Right lung (tissue), 10 donors: ENCODE results near the gene MLX. TPM values are rescaled to one million over a fixed set of nuclear protein-coding genes. Genes with fewer than 3 reads are reported as not detected.

Experiments used
- DNase-seq, 2 donors: peaks; one replicate each; pipeline ENCODE4 v3.0.0-alpha.2; 2013
- long read RNA-seq, 8 donors: transcript quantifications; one replicate each; lab custom pipeline, GENCODE V29; 2026
- polyA plus RNA-seq, 5 donors: library from polyadenylated mRNA; unstranded; fragments of 120-200 nt; gene quantifications; one replicate each; pipeline versions ENCODE4 v1.2.1 to v1.2.3, GENCODE V29; 2013; ENCODE audit warnings: inconsistent platforms in 1 of 5, low replicate concordance in 1 of 5; ENCODE audit not compliant: insufficient read length in 5 of 5, insufficient read depth in 1 of 5

The MLX gene, protein sequence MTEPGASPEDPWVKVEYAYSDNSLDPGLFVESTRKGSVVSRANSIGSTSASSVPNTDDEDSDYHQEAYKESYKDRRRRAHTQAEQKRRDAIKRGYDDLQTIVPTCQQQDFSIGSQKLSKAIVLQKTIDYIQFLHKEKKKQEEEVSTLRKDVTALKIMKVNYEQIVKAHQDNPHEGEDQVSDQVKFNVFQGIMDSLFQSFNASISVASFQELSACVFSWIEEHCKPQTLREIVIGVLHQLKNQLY
- polyA plus RNA-seq = 10 to 100 TPM; 37.5 to 45.9 (median 39.9) TPM
- long read RNA-seq, donor 1, transcript MLX-203 (8 exons, 2,428 nt) = major isoform, 9 of 41 reads
- long read RNA-seq, donor 1, partial matches to known transcripts = 21 of 41 reads
- long read RNA-seq, donor 1, other reads (novel, unspliced or antisense) = 6 of 41 reads
- long read RNA-seq, donor 2, transcript MLX-203 (8 exons, 2,428 nt) = major isoform, 5 of 25 reads
- long read RNA-seq, donor 2, partial matches to known transcripts = 17 of 25 reads
- long read RNA-seq, donor 2, other reads (novel, unspliced or antisense) = 0 of 25 reads
- long read RNA-seq, donor 3, transcript MLX-203 (8 exons, 2,428 nt) = major isoform, 5 of 24 reads
- long read RNA-seq, donor 3, partial matches to known transcripts = 13 of 24 reads
- long read RNA-seq, donor 3, other reads (novel, unspliced or antisense) = 0 of 24 reads
- long read RNA-seq, donor 4, transcript MLX-203 (8 exons, 2,428 nt) = major isoform, 5 of 23 reads
- long read RNA-seq, donor 4, partial matches to known transcripts = 7 of 23 reads
- long read RNA-seq, donor 4, other reads (novel, unspliced or antisense) = 8 of 23 reads
- long read RNA-seq, donor 5, transcript MLX-203 (8 exons, 2,428 nt) = major isoform, 10 of 26 reads
- long read RNA-seq, donor 5, partial matches to known transcripts = 11 of 26 reads
- long read RNA-seq, donor 5, other reads (novel, unspliced or antisense) = 0 of 26 reads
- long read RNA-seq, donor 6, transcript MLX-203 (8 exons, 2,428 nt) = major isoform, 11 of 66 reads
- long read RNA-seq, donor 6, partial matches to known transcripts = 45 of 66 reads
- long read RNA-seq, donor 6, other reads (novel, unspliced or antisense) = 0 of 66 reads
- long read RNA-seq, donor 7, transcript MLX-203 (8 exons, 2,428 nt) = major isoform, 16 of 21 reads
- long read RNA-seq, donor 7, partial matches to known transcripts = 0 of 21 reads
- long read RNA-seq, donor 7, other reads (novel, unspliced or antisense) = 0 of 21 reads
- long read RNA-seq, donor 8, partial matches to known transcripts = 0 of 8 reads
- long read RNA-seq, donor 8, other reads (novel, unspliced or antisense) = 0 of 8 reads

GRCh38 chr17:42566883-42567573 is at the start of gene MLX:
MLX (plus strand) TSS chr17:42567100; CDS start chr17:42567125, 25 bp downstream.
- DNase-seq = peak; percentile 92 to 93

DNA sequence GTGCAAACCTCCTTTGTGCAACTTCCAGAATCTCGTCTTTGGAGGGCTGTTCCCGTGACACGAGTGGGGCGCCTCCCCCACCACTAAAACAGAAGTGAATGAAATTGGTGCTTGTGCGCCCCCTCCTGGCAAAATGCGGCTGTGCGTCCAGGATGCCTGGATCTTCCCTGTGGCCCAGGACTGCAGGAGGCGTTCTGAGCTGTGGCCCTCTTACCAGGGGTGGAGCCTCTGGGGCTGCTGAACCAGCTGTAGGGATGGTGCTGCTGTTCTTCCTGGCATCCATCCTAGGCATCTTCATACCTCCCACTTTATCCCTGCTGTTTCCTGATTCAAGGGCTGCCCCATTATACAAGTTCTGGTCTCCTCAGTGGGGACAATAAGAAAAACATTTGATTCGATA is 49.4 kb upstream of the MLX start:
- no peak for DNase-seq

DNA sequence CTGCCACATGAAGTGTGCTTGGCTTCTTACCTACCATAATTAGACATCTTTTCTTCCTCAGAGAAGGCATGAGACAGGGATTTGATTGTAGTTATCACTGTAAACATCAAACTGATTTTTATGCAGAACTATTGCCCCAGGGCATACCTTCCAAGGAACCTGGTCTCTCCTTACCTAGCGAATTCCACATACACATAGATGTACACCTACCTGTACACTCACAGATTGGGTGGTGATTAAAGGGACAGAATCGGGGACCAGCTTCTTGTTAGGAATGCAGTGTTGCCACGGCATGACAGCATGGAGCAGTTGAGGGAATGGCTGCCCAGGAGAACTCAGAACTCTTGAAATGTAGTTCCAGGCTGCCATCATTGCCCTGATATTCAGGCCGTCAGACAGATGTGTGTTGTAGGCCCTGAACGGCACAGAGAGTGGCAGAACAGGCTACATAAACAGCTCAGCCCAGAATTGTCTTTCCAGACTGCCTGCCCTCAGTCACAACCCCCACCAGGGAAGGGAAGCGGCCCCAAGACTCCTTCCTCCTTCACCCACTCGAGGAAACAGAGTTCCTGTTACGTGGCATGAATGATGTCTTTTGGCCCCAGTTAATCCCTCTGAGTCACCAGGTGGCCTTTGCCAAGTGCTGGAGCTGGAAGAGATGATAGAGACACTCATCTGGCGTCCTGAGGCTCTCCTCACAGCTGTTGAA is 48.7 kb upstream of the MLX start:
- DNase-seq = peak; percentile 43 to 55

GRCh38 chr17:42518755-42519545 is 48.0 kb upstream of the MLX start:
- DNase-seq = peak; percentile 18 to 33

GRCh38 chr17:42519546-42520491 is 47.1 kb upstream of the MLX start:
- DNase-seq = peak; percentile 93 to 96

DNA sequence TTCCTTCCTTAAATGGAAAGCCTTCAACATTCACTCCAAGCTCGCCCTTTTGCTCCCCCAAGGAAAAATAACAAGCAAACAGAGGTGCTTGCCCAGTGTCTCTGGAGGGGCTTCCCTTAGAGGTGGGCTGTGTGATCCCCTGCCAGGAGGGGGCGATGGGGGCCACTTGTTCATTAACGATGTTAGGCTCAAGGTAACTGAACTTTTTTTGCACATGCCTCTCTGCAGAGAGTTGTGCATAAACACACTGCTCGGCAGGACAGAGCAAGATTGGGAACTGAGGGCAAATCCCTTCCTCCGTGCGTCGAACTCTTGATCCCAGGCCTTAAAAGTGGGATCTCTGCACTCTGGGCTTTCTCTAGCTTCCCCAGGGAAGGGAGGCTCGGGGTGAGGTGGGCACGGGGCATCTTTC is 46.4 kb upstream of the MLX start:
- no peak for DNase-seq

GRCh38 chr17:42521036-42521435 is 45.9 kb upstream of the MLX start:
- DNase-seq = no peak

GRCh38 chr17:42521666-42522262 is 45.1 kb upstream of the MLX start:
- DNase-seq = no peak

- no peak for DNase-seq
Measured at GRCh38 chr17:42522263-42522790, 44.6 kb upstream of the MLX start.

GRCh38 chr17:42522798-42523278 is 44.1 kb upstream of the MLX start:
- DNase-seq = no peak

DNA sequence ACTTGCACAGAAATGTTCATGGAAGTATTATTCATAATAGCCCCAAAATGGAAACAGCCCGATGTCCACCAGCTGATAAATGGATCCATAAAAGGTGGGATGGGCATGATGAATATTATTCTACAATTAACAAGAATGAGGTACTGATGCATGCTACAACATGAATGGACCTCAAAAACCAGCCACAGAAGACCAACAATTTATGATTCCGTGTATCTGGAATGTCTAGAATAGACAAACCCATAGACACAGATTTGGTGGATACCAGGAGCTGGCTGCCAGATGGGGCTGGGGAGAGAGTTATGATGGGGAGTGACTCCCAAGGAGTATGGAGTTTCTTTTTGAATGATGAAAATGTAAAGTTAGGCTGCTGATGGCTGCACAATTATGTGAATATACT is 41.7 kb upstream of the MLX start:
- no peak for DNase-seq

DNA sequence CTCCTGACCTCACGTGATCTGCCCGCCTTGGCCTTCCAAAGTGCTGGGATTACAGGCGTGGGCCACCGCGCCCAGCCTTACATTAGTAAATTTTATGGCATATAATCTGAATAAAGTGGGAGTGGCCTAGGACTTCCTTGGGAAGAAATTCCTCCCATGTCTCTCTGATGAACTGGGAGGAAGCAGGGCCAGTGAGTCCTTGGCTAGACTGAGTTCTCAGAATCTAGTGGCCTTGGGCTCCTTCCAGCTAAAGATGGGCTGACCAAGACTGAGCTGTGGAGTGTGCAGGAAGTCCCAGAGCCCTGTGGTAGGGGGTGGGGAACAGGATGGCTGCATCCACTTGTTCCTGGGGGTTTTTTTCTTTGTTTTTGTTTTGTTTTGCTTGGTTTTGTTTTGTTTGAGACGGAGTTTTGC is 40.9 kb upstream of the MLX start:
- DNase-seq = no peak

- DNase-seq = no peak
Measured at GRCh38 chr17:42527932-42528331, 39.0 kb upstream of the MLX start.

DNA sequence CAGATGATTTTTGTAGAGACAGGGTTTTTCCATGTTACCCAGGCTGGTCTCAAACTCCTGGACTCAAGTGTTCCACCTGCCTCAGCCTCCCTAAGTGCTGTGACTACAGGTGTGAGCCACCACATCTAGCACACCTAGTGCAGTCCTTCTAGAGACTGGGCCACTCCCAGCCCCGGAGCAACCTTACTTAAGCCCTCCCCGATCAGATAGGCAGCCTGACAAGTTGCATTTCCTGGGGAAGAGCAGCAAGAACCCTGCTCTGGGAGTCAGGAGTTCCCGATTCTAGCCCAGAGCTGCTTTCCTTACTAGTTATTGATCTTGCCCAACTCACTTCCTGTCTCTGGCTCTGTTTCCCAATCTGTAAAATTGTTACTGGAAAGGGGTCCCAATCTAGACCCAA is 37.8 kb upstream of the MLX start:
- no peak for DNase-seq

- no peak for DNase-seq
Measured at GRCh38 chr17:42530952-42531454, 35.9 kb upstream of the MLX start.

GRCh38 chr17:42531455-42532354 is 35.2 kb upstream of the MLX start:
- DNase-seq = peak; percentile 44 to 47
